DMS53 treated with DMSO at 0.1 percent for 48 hours (cell line): Measurements from ENCODE around the gene EXOC6B.

Source experiments
- DNase-seq: peaks from one replicate; lab custom pipeline; 2025; ENCODE audit not compliant: unreplicated experiment; lab: John Stamatoyannopoulos, UW

EXOC6B gene

GRCh38 chr2:72150157-72150860 is 675.5 kb downstream of the EXOC6B start:
- DNase-seq: peak; percentile 84

DNA sequence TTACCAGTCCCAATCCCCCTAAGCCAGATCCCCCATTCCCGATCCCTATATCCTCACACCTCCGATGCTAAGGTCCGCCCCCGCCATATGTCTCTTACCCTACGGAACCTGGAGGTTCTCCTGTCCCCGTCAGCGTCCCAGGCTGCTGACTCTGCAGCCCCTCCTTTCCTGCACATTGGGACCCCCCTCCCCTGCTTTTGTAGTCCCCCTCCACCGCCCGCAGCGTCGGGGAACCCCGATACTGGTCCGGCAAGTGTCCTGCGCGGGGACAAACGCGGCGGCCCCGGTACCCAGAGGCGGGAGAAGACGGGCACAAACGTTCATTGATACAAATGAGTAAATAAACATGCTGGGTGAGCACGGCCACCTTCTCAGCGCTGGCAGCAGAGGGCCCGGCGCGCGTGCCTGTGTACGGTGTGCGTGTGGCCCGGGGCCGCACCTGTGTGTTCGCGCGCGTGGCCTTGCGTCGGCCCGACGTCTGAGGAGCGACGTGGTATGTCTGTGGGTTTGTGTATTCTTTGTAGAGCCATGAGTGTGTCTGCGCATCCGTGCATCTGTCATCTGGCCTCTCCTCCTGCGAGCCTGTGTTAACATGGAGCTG is 676.2 kb downstream of the EXOC6B start:
- DNase-seq: peak; percentile 28

DNA sequence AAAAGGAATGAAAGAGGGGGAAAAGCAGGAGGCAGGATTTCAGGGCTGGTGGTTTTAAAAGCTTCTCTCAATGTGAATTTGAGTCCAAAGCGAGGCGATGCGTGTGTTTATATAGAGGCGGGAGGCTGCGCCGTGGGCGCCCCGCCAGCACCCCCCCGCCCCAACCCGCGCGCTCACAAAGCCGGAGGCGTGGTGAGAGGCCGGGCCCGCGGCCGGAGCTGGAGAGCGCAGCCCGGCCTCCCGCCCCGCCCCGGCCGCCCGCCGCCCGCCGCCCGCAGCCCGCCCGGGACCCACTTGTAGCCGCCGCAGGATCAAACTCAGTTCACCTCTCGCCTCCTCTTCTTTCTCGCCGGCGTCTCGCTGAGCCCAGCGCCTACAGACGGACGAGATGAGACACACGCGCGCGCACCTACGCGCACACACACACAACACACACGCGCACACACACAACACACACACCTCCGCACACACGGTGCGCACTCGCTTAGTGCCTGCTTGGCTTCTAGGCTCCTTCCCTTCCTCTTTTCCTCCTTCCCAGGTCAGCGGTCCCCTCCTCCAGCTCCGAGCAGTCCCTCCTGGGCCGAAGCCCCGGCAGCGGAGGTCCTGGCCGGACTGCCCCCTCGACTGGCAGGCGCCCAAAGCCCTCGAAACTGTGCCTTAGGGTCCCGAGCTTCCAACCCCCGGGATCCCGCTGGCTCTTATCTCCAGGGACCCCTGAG is 676.8 kb downstream of the EXOC6B start:
- DNase-seq: peak; percentile 49

DNA sequence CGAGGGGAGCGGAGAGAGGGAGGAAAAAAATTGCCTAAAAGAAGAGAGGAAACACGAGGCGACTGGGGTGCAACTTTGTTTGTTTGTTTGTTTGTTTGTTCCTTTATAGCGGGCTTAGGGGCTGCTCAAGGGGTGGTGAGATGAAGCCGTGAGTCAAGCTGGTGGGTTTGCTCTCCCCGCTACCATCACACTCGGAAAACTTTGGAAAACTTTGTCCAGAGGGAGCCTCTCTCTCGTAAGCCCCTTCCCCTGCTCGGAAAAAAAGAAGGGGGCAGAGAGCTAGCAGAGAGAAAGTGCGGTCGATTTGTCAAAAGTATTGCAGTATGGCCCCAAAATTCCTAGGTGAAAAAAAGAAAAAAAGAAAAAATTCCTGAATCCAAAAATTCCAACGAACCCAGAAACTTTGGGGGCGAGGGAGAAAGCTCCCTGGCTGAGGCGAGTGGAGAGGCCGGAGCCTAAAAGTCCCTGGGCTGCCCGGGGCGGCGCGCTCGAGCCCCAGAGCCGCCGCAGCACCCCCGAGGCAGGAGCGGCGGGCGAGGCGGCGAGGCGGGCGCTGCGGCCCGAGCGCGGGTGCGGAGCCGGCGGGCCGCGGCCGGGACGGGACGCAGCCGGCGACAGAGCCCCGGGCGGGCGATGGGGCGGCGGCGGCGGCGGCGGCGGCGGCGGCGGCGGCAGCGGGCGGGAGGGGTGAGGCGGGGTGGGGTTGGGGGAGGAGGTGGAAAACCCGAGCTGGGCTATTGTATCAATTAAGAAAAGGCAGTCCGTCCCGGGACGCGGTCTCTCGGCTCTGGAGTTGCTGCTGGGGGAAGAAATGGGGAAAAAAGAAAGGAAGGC is 677.6 kb downstream of the EXOC6B start:
- no peak for DNase-seq

- no peak for DNase-seq
These were observed 678.4 kb downstream of the EXOC6B start, which contains the start of gene CYP26B1 for GRCh38 chr2:72147303-72147971. CYP26B1 (minus strand) TSS chr2:72147862; CDS start chr2:72147834, 28 bp downstream.

- peak; percentile 4 for DNase-seq
These were observed 679.2 kb downstream of the EXOC6B start for GRCh38 chr2:72146347-72147302.

DNA sequence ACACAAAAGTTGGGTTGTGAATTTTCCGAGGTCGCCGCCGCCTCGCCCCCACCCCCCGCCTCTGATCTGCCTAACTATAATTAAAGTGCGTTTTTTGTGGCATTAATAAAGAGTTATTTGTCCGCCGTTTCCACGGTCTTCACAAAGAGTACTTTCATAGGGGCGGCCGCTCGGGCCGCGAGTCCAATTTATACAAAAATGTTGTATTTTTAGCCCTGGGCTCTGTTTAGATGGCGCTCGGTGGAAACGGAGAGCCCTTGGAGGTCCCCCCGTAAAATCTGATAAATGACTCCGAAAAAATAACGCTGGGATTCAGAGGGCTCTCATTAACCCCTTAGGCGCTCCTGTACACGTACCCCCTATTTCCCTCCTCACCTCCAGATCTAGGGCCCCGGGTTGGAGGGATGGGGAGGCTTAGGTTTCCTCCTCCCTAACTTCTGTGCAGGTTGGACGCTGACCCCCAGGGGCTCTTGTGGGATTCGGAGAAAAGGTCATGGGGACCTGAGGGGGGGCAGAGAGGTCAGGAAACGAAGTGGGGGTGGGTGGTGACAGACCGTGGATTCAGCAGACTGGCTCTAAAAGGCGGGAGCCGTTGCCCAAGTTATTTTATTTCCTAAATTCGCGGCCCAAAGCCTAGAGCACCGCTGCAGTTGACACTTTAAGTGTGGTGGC is 680.0 kb downstream of the EXOC6B start:
- peak; percentile 9 for DNase-seq

- DNase-seq: peak; percentile 51
These were observed 680.6 kb downstream of the EXOC6B start for GRCh38 chr2:72145289-72145657.

GRCh38 chr2:72144632-72145288 is 681.1 kb downstream of the EXOC6B start:
- DNase-seq: peak; percentile 51

DNA sequence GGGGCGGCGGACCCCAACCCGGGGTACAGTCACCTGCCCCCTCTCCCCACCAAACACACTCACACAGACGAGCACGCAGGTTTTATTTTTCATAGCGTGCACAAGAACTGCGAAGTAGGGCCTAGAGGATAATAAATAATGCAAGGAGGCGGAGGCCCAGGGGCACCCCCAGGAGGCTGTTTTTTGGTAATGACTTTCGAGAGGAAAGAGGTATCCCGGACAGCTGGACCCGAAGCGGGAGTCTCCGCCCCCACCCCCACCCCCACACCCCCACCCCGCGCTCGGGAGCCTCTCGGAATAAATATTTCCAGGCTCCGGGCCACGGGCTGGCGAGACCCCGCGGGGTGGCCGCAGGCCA is 681.6 kb downstream of the EXOC6B start:
- DNase-seq: no peak

DNA sequence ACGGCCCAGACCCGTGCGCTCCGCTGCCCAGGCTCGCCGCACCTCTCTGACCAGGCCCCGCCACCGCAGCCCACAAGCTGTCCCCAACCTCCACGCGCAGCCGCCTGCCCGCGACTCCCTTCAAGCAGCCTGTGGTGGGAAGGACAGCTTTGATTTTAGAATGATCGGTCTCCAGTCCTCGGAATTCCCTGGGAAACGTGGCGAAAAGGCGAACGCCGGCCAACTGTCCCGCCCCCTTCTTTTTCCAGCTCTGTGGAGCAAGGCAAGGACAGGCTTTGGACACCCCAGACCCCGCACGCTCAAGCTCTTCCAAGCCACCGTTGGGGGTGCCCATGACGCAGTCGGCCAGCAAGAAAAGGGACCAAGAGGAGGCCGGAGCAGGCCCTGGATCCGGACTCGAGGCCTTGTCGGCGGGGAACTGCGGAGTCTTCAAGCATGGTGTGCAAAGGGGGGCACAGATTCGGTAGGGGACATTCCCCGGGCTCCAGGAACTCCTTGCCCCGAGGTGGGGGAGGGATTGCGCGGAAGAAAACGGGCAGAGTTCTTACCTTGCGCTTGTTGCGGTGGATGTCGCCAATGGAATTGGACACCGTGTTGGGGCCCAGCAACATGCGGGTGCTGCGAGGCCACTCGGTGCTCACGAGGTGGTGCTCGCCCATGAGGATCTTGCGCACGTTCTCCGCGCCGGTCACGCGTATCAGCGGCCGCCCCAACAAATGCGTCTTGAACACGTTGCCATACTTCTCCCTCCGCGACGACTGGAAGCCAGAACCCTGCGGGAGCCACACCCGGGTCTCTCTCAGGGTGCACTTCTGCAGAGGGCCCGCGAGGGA is 682.2 kb downstream of the EXOC6B start:
- DNase-seq: peak; percentile 27

- DNase-seq: peak; percentile 27
These were observed 683.0 kb downstream of the EXOC6B start for GRCh38 chr2:72142570-72143440.

GRCh38 chr2:72141881-72142451 is 683.9 kb downstream of the EXOC6B start:
- DNase-seq: no peak

- DNase-seq: no peak
These were observed 684.7 kb downstream of the EXOC6B start for GRCh38 chr2:72141032-72141645.

DNA sequence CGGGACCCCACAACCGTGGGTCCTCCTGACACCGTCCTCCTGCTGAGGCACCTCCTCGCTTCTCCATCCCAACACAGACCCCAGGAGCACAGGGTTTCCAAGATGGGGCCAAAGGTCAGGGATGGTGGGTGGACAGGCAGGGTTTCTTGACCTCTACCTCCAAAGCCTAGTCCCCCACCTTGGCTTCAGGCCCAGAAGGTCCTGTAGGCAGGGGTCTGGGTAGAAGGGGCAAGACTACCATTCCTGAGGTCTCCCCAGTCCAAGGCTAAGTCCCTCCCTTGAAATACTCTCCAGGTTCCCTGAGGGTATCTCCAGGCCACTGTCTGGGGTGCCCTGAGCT is 685.2 kb downstream of the EXOC6B start:
- no peak for DNase-seq
